LNCAP (cell line): ENCODE measurements around the gene ELFN2.

Source experiments
- TF ChIP-seq, protein P1 (sequence below): fragments of 450-650 bp; IDR thresholded peaks from 2 replicates; pipeline ENCODE4 v1.5.1; 2017; ENCODE audit warnings: mild to moderate bottlenecking

Gene ELFN2

DNA sequence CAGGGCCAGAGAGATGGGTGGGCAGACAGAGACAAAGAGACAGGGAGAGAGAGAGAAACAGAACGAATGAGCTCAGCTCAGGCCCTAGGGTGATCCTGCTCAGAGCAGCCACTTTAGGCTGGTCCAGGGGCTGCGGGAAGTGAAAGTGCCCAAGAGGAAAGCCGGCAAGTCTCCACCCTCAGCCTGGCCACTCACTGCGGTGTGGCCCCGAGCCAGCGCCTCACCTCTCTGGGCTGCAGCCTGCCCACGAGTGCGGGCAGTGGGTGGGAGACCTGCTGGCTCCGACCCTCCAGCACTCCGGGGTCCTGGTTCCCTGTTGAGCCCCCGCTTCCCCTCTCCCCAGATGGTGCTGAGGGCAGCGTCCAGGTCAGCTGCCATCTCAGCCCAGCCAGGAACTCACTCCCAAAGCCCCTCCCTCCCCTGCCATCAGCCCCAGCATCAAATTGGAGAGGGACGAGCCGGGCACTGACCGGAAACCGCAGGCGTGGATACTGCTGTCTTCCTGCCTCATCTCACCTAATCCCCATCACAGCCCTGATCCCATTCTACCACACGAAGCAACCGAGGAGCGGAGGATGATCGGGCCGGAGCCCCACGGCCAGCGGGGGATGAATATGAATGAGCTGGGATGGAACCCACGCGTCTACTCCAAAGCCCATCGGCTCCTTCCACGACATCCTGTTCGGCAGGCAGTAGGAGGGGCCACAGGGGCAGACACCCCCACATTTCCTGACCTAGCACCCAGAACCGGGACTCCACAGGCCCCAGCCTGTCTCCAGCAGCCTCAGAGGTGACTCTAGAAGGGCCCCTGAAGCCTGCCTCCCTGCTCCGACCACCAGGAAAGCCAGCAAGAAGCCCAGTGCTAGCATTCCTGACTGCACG lies 16.9 kb downstream of the ELFN2 start:
- TF ChIP-seq, protein P1, sequence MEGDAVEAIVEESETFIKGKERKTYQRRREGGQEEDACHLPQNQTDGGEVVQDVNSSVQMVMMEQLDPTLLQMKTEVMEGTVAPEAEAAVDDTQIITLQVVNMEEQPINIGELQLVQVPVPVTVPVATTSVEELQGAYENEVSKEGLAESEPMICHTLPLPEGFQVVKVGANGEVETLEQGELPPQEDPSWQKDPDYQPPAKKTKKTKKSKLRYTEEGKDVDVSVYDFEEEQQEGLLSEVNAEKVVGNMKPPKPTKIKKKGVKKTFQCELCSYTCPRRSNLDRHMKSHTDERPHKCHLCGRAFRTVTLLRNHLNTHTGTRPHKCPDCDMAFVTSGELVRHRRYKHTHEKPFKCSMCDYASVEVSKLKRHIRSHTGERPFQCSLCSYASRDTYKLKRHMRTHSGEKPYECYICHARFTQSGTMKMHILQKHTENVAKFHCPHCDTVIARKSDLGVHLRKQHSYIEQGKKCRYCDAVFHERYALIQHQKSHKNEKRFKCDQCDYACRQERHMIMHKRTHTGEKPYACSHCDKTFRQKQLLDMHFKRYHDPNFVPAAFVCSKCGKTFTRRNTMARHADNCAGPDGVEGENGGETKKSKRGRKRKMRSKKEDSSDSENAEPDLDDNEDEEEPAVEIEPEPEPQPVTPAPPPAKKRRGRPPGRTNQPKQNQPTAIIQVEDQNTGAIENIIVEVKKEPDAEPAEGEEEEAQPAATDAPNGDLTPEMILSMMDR: no peak

DNA sequence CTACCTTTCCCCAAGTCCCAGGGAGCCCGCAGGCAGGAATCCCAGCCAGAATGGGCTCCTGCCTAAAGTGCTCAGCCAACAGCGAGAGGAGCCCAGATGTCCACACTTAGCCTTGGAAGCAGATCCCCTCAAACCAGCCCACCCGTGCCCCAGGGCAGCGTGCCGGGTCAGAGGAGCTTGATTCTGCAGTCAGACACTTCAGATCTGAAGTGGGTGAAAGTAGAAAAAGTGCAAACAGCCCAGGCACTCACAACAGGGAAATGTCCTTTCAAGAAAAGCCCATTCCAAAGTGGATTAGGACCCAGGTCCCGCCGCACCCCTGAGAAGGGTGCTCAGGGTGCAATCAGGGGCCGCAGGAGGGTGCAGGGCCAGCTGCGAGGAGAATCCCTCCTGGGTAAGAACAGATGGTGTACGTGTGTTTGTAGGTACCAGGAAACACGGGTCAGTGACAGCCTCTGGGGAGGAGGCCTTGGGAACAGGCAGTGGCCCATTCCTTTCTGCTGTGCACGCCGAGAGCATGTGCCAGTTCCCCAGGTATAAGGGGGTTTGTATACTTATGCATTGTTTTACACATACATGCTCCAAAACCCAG lies 17.7 kb downstream of the ELFN2 start:
- TF ChIP-seq, protein P1: no peak

DNA sequence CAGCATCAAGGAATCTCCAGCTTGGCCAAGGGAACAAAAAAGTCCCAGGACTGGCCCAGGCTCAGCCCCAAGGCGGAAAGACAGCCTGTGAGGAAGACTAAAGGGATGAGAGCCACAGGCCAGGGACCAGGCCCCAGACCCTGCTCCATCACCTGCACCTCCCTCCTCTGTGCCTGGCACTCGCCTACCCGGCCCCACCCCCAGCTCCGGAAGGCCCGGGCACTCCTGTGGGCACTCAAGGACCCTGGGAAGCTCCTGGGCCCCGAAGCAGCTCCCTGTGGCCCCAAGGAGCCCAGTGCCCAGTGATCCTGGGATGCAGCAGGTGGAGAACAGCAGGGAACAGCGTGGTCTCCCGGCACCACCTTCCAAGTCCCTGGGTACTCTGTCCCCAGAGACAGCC lies 18.2 kb downstream of the ELFN2 start:
- TF ChIP-seq, protein P1: no peak

DNA sequence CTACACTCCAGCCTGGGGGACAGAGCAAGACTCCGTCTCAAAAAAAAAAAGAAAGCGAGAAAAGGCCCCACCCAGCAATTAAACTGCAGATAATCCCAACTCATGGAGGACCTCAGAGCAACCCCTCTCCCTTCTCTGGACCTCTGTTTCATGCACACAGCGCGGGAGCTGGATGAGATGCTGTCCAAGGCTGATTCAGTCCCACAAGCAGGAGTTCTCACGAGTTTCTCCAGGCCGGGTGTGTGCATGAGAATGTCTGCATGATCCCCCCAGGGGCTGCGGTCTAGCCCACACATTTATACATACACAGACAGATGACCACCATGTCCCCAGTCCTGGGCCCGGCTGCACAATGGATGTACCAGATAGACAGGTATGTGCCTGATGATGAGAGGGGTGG lies 19.4 kb downstream of the ELFN2 start:
- TF ChIP-seq, protein P1: no peak

DNA sequence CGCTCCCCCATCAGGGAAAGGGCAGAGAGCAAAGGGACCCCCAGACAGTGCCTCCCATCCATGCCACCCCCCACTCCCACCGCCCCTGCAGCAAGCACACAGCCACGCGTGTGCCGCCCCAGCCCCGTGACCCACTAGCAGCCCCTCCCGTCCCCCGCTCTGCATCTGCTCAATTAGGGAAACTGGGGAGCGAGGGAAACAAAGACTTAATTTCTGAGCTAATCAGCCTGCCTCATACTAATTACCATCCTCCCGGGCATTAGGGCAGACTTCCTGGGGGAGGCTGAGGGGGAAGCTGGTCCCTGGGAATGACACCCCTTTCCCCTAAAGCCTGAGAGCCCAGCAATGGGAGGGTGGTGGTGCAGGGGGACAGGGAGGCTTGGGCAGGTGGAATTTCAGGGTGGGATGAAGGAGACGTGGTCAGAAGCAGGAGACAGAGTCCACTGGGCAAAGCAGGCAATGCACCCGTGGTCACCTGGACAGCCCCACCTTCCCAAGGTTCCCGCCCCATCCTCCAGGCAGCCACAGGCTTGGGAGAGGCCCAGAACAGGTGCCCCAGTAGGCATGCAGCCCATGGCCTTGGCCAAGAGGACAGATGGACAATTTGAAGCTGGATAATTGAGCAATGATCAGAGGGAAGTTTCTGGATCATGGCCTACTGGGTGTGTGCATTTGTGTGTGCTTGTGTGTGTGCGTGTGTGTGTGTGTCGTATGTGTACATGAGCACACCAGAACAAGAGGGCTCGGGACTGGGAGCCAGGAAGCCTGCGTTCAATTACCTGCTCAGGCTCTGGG lies 20.6 kb downstream of the ELFN2 start:
- TF ChIP-seq, protein P1: no peak

DNA sequence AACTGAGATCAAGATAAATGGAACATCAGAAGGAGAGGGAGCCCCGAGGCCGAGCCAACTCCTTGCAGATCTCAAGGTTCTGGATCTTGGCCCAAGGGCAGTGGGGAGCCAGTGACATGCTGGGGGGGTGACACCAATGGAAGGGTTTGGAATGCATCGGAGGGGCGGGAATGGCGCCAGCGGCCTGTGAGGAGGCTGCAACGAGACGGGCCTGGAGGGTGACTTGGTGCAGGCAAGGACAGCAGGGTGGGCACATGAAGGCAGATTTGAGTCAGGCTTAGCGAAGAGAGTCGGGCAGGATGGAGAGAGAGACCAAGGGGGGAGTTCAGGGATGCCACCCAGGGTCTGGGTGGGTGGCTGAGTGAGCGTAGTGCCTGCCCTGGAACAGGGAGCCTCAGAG lies 23.2 kb downstream of the ELFN2 start:
- TF ChIP-seq, protein P1: no peak

DNA sequence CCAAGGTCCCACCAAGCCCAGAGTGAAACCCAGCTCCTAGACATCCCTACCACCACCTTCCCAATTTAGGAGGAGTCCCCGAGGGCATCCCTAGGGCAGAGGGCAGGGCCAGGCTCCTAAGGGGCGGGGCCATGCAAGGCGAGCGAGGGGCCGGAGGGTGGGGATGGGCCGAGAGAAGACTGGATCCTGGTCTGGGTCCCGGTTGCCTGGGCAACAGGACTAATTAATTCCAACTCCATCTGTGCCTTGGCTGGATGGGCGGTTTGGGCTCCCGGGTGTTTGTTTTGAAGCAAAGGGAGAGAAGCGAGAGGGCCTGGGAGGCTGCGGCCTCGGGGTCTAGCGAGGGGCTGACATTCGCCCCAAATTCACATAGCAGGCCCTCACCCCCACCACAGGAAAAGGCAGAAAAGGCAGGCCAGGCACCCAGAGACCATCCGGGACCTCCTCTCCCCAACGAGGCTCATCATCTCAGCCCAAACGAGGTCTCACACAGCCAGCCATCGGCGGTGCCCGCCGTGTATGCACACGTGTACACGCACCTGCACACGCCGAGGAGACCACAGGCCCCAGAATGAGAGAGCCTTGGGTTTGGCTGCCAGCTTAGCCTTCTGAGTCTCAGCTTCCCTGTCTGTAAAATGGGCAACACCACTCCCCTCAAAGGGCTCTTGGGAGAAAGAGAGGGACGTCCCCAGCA lies 23.9 kb downstream of the ELFN2 start:
- TF ChIP-seq, protein P1: no peak
